GM23338 (cell line): ENCODE measurements around the gene OPRM1. TPM values are rescaled to one million over a fixed set of nuclear protein-coding genes. Genes with fewer than 3 reads are reported as not detected.

ENCODE experiments used
- ATAC-seq: fragments of 200-7000 bp; cut with Tn5 transposase; 3 replicates; pipeline ENCODE4 v1.9.1; 2020
- DNase-seq: peaks from one replicate; pipeline ENCODE4 v3.0.0-alpha.2; 2015; ENCODE audit warnings: low spot score
- H2AFZ ChIP-seq: fragments of 200-600 bp; sonication (generic); 2 replicates; pipeline ENCODE4 v1.8.0; 2016; ENCODE audit warnings: antibody characterized with exemption, mild to moderate bottlenecking, moderate library complexity
- H3F3A ChIP-seq: fragments of 200-600 bp; sonication (generic); replicated peaks from 2 replicates; pipeline ENCODE4 v1.8.0; 2017; ENCODE audit warnings: antibody characterized with exemption, mixed run types, low read depth
- H3K27ac ChIP-seq: fragments of 200-600 bp; sonication (generic); 2 replicates; pipeline ENCODE4 v1.6.1; 2016; ENCODE audit warnings: low read depth
- H3K27me3 ChIP-seq: fragments of 200-600 bp; sonication (generic); 2 replicates; pipeline ENCODE4 v1.8.0; 2016; ENCODE audit warnings: mild to moderate bottlenecking, mixed run types, moderate library complexity; ENCODE audit not compliant: insufficient read depth
- H3K36me3 ChIP-seq: fragments of 200-600 bp; sonication (generic); 2 replicates; pipeline ENCODE4 v1.8.0; 2016; ENCODE audit warnings: mild to moderate bottlenecking; ENCODE audit not compliant: insufficient read depth
- H3K4me1 ChIP-seq: fragments of 200-600 bp; sonication (generic); 2 replicates; pipeline ENCODE4 v1.8.0; 2016; ENCODE audit warnings: mild to moderate bottlenecking, moderate library complexity; ENCODE audit not compliant: insufficient read depth
- H3K4me2 ChIP-seq: fragments of 200-600 bp; sonication (generic); 2 replicates; pipeline ENCODE4 v1.7.1; 2017; ENCODE audit warnings: mixed run types
- H3K4me3 ChIP-seq: fragments of 200-600 bp; sonication (generic); 2 replicates; pipeline ENCODE4 v1.6.1; 2016; ENCODE audit warnings: mixed run types
- H3K79me2 ChIP-seq: fragments of 200-600 bp; sonication (generic); replicated peaks from 2 replicates; pipeline ENCODE4 v1.8.0; 2017; ENCODE audit warnings: mild to moderate bottlenecking; ENCODE audit not compliant: insufficient read depth
- H3K9me2 ChIP-seq: fragments of 200-600 bp; sonication (generic); 2 replicates; pipeline ENCODE4 v1.8.0; 2017; ENCODE audit not compliant: insufficient read depth
- H4K20me1 ChIP-seq: fragments of 200-600 bp; sonication (generic); replicated peaks from 2 replicates; pipeline ENCODE4 v1.8.0; 2017; ENCODE audit warnings: mild to moderate bottlenecking; ENCODE audit not compliant: insufficient read depth
- H3K27ac Mint-ChIP-seq: 2 replicates; pipeline ENCODE4 v1.8.0; 2020; ENCODE audit warnings: inconsistent platforms, mild to moderate bottlenecking, moderate library complexity, mixed read lengths
- H3K27me3 Mint-ChIP-seq: 3 replicates; pipeline ENCODE4 v1.8.0; 2022; ENCODE audit warnings: low read depth, mild to moderate bottlenecking, moderate library complexity, mixed read lengths, inconsistent platforms; ENCODE audit not compliant: insufficient read depth, poor library complexity
- H3K36me3 Mint-ChIP-seq: 3 replicates; pipeline ENCODE4 v1.8.0; 2021; ENCODE audit warnings: low read depth, mild to moderate bottlenecking, inconsistent platforms, moderate library complexity, mixed read lengths
- H3K4me1 Mint-ChIP-seq: 3 replicates; pipeline ENCODE4 v1.8.0; 2020; ENCODE audit warnings: mild to moderate bottlenecking, inconsistent platforms, mixed read lengths
- H3K4me3 Mint-ChIP-seq: 3 replicates; pipeline ENCODE4 v1.8.0; 2021; ENCODE audit warnings: moderate library complexity, mild to moderate bottlenecking, inconsistent platforms, mixed read lengths
- H3K9me3 Mint-ChIP-seq: 3 replicates; pipeline ENCODE4 v1.8.0; 2020; ENCODE audit warnings: moderate library complexity, mild to moderate bottlenecking, inconsistent platforms, mixed read lengths
- CREB1 ChIP-seq: fragments of 250-450 bp; sonication (Bioruptor Pico); IDR thresholded peaks from 2 replicates; pipeline ENCODE4 v1.5.0; 2020; ENCODE audit warnings: low read depth, mild to moderate bottlenecking, moderate library complexity
- EZH2 ChIP-seq: fragments of 200-600 bp; sonication (generic); IDR thresholded peaks from one replicate; pipeline ENCODE4 v1.8.0; 2017; ENCODE audit warnings: antibody characterized with exemption, mild to moderate bottlenecking, low read depth; ENCODE audit not compliant: unreplicated experiment
- EZH2phosphoT487 ChIP-seq: fragments of 200-600 bp; sonication (generic); IDR thresholded peaks from one replicate; pipeline ENCODE4 v1.8.1; 2018; ENCODE audit warnings: antibody characterized with exemption; ENCODE audit not compliant: unreplicated experiment
- JUNB ChIP-seq: IDR thresholded peaks from one replicate; pipeline ENCODE4 v1.6.1; 2016; ENCODE audit warnings: antibody characterized with exemption; ENCODE audit not compliant: unreplicated experiment
- NANOG ChIP-seq: IDR thresholded peaks from 2 replicates; pipeline ENCODE4 v1.6.1; 2016; ENCODE audit warnings: antibody characterized with exemption, borderline replicate concordance
- POLR2AphosphoS5 ChIP-seq: IDR thresholded peaks from 2 replicates; pipeline ENCODE4 v1.6.1; 2016; ENCODE audit warnings: antibody characterized with exemption, low read depth
- STAT1 ChIP-seq: IDR thresholded peaks from one replicate; pipeline ENCODE4 v1.6.1; 2016; ENCODE audit warnings: antibody characterized with exemption; ENCODE audit not compliant: unreplicated experiment
- ZNF114 ChIP-seq: fragments of 250-450 bp; sonication (Bioruptor Pico); IDR thresholded peaks from 2 replicates; pipeline ENCODE4 v1.5.0; 2020; ENCODE audit warnings: mild to moderate bottlenecking, moderate library complexity
- ZNF331 ChIP-seq: fragments of 250-450 bp; sonication (Bioruptor Pico); IDR thresholded peaks from 2 replicates; pipeline ENCODE4 v1.5.0; 2020; ENCODE audit warnings: low read depth, mild to moderate bottlenecking, moderate library complexity
- polyA plus RNA-seq: library from polyadenylated mRNA; unstranded; fragments of >200 nt; fragmentation: Nextera tagmentation; extraction: Ambion mirVana; gene quantifications from 2 replicates; pipeline ENCODE4 v1.2.1, GENCODE V29; 2016
- total RNA-seq: library from RNA; depleted of rRNA; stranded (reverse); fragments of >200 nt; shearing (Covaris generic); gene quantifications from 2 replicates; pipeline ENCODE4 v1.2.3, GENCODE V29; 2014
- TF ChIP-seq, protein P1 (sequence below): IDR thresholded peaks from 2 replicates; pipeline ENCODE4 v1.6.1; 2016; ENCODE audit warnings: antibody characterized with exemption
- TF ChIP-seq, protein P2 (sequence below), 2 experiments: fragments of 200-600 bp in 1 of 2; sonication (generic) in 1 of 2; conservative IDR thresholded peaks; 2 replicates each; pipeline versions ENCODE4 v1.5.1 to v1.6.1; 2016 to 2017; ENCODE audit warnings: antibody characterized with exemption in 2 of 2, low read depth in 2 of 2, mild to moderate bottlenecking in 2 of 2, moderate library complexity in 1 of 2
- TF ChIP-seq, protein P3 (sequence below): IDR thresholded peaks from one replicate; pipeline ENCODE4 v1.6.1; 2018; ENCODE audit warnings: antibody characterized with exemption; ENCODE audit not compliant: unreplicated experiment

OPRM1 gene
- total and polyA plus RNA-seq, 2 experiments from 2014 or later, result 0.52 TPM; not detected in 1

DNA sequence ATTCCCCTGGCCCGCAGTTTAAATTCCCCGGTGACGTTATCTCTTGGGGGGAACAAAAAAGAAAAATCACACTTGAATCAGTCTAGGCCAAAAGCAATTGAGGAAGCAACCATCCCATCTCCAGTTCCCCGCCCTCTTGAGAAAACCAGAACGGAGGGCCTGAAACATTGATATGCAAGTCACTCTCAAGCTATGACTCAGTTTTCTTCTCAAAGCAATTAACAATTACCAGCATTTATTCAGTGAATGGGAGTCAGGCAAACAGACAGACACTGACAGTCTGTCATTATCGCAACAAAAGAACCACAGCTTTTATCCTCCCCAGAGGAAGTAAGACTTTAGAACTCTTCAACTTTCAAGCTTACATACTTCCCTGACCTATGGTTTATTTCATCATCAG lies 100.9 kb downstream of the OPRM1 start (continued):
- TF ChIP-seq, protein P1, sequence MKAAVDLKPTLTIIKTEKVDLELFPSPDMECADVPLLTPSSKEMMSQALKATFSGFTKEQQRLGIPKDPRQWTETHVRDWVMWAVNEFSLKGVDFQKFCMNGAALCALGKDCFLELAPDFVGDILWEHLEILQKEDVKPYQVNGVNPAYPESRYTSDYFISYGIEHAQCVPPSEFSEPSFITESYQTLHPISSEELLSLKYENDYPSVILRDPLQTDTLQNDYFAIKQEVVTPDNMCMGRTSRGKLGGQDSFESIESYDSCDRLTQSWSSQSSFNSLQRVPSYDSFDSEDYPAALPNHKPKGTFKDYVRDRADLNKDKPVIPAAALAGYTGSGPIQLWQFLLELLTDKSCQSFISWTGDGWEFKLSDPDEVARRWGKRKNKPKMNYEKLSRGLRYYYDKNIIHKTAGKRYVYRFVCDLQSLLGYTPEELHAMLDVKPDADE, result no peak
- TF ChIP-seq EZH2 (no peak), JUNB (no peak), ZNF114 (CRISPR knock-in tag) (no peak), ZNF331 (CRISPR knock-in tag) (no peak), STAT1 (no peak), NANOG (no peak)
- TF ChIP-seq, protein P2, sequence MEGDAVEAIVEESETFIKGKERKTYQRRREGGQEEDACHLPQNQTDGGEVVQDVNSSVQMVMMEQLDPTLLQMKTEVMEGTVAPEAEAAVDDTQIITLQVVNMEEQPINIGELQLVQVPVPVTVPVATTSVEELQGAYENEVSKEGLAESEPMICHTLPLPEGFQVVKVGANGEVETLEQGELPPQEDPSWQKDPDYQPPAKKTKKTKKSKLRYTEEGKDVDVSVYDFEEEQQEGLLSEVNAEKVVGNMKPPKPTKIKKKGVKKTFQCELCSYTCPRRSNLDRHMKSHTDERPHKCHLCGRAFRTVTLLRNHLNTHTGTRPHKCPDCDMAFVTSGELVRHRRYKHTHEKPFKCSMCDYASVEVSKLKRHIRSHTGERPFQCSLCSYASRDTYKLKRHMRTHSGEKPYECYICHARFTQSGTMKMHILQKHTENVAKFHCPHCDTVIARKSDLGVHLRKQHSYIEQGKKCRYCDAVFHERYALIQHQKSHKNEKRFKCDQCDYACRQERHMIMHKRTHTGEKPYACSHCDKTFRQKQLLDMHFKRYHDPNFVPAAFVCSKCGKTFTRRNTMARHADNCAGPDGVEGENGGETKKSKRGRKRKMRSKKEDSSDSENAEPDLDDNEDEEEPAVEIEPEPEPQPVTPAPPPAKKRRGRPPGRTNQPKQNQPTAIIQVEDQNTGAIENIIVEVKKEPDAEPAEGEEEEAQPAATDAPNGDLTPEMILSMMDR (conservative IDR thresholded peaks at IDR 0.05; ENCODE audit: low read depth in 2 of 2), result no peak
- TF ChIP-seq, protein P3, sequence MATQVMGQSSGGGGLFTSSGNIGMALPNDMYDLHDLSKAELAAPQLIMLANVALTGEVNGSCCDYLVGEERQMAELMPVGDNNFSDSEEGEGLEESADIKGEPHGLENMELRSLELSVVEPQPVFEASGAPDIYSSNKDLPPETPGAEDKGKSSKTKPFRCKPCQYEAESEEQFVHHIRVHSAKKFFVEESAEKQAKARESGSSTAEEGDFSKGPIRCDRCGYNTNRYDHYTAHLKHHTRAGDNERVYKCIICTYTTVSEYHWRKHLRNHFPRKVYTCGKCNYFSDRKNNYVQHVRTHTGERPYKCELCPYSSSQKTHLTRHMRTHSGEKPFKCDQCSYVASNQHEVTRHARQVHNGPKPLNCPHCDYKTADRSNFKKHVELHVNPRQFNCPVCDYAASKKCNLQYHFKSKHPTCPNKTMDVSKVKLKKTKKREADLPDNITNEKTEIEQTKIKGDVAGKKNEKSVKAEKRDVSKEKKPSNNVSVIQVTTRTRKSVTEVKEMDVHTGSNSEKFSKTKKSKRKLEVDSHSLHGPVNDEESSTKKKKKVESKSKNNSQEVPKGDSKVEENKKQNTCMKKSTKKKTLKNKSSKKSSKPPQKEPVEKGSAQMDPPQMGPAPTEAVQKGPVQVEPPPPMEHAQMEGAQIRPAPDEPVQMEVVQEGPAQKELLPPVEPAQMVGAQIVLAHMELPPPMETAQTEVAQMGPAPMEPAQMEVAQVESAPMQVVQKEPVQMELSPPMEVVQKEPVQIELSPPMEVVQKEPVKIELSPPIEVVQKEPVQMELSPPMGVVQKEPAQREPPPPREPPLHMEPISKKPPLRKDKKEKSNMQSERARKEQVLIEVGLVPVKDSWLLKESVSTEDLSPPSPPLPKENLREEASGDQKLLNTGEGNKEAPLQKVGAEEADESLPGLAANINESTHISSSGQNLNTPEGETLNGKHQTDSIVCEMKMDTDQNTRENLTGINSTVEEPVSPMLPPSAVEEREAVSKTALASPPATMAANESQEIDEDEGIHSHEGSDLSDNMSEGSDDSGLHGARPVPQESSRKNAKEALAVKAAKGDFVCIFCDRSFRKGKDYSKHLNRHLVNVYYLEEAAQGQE, result no peak

DNA sequence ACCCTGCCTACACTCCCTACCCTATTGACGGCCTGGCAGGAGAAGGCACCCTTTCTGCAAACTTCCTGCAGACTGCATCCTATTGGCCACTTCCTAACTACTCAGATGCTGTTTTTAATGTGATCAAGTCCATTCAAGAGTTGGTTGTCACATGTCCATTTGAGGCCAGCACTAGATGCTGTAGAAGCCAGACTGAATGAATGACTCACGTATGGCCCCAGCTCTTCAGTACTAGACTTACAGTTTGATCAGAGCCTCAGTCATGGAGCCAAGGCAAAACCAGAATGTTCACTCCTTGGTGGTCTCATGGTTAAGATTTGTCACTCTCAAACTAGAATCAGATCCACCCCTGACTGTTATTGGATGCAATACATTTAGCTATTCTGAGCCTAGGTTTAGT lies 101.7 kb downstream of the OPRM1 start:
- Mint-ChIP-seq H3K9me3 (no peaks in the 10 kb centered on the region), H3K27me3 (peaks cover 7% of the 10 kb centered on the region), H3K4me1 (peaks cover 5% of the 10 kb centered on the region), H3K27ac (no peak overlapping the region), H3K36me3 (no peaks in the 10 kb centered on the region), H3K4me3 (no peak overlapping the region)
- H3K27me3 ChIP-seq, result no peaks in the 10 kb centered on the region
- DNase-seq (no peak), ATAC-seq (no peak)
- no peak overlapping the region for H3K27ac ChIP-seq
- H3F3A ChIP-seq, result no peaks in the 10 kb centered on the region
- no peak overlapping the region for H3K4me2 ChIP-seq
- H3K4me3 ChIP-seq, result no peak overlapping the region
- no peaks in the 10 kb centered on the region for H4K20me1 ChIP-seq
- H2AFZ ChIP-seq, result no peak overlapping the region
- H3K79me2 ChIP-seq, result no peaks in the 10 kb centered on the region
- H3K4me1 ChIP-seq, result no peaks in the 10 kb centered on the region
- H3K36me3 ChIP-seq, result no peaks in the 10 kb centered on the region
- H3K9me2 ChIP-seq, result no peaks in the 10 kb centered on the region
- TF ChIP-seq JUNB (no peak), STAT1 (no peak), EZH2 (no peak), CREB1 (no peak), ZNF331 (CRISPR knock-in tag) (no peak), POLR2AphosphoS5 (no peak), EZH2phosphoT487 (no peak)
- TF ChIP-seq, protein P2 (conservative IDR thresholded peaks at IDR 0.05; ENCODE audit: low read depth in 2 of 2), result no peak
- TF ChIP-seq, protein P3, result no peak
- TF ChIP-seq, protein P1, result no peak
